B cell (primary cell): ENCODE results near the gene FARP1. TPM values are rescaled to one million over a fixed set of nuclear protein-coding genes. Genes with fewer than 3 reads are reported as not detected.

ENCODE experiments used
- ATAC-seq: fragments of 200-7000 bp; cut with Tn5 transposase; one replicate; pipeline ENCODE4 v1.10.0; 2021; ENCODE audit warnings: low read depth, mild to moderate bottlenecking, moderate number of reproducible peaks, moderate library complexity
- CTCF ChIA-PET: fragments of 350-600 bp; sonication (Branson Sonifier 250); formaldehyde crosslinking; loops from one replicate; lab custom pipeline; 2021; ENCODE audit warnings: antibody characterized with exemption, inconsistent platforms; lab: Charles Lee
- POLR2A ChIA-PET: fragments of 350-600 bp; sonication (Branson Sonifier 250); formaldehyde crosslinking; loops from one replicate; lab custom pipeline; 2021; ENCODE audit warnings: antibody characterized with exemption; lab: Charles Lee
- DNase-seq: peaks from one replicate; pipeline ENCODE4 v3.0.0; 2013
- H2AFZ ChIP-seq: 2 replicates; pipeline ENCODE4 v1.6.1; 2012; ENCODE audit warnings: mild to moderate bottlenecking, low read depth, low read length; ENCODE audit not compliant: insufficient read depth, poor library complexity, severe bottlenecking
- H3K27ac ChIP-seq, 2 donors: 1 replicate in 1 of 2; 2 replicates in 1 of 2; pipeline ENCODE4 v1.5.1; 2012 to 2013; ENCODE audit warnings: low read length in 2 of 2, mild to moderate bottlenecking in 2 of 2, moderate library complexity in 1 of 2
- H3K27me3 ChIP-seq, 4 experiments: fragments of 200-600 bp in 1 of 4; sonication (generic) in 1 of 4; replicated peaks in 1 of 4; 1 replicate in 2 of 4; 2 replicates in 2 of 4; pipeline versions ENCODE4 v1.6.1 to v1.7.0; 2013 to 2016; ENCODE audit warnings: low read length in 3 of 4, mild to moderate bottlenecking in 2 of 4, mixed read lengths in 1 of 4, moderate library complexity in 1 of 4; ENCODE audit not compliant: insufficient read depth in 4 of 4, control insufficient read depth in 3 of 4; ENCODE audit errors: control extremely low read depth in 1 of 4
- H3K36me3 ChIP-seq, 2 experiments: replicated peaks in 1 of 2; 1 replicate in 1 of 2; 2 replicates in 1 of 2; pipeline versions ENCODE4 v1.6.1 to v1.7.1; 2013; ENCODE audit warnings: low read length in 1 of 2; ENCODE audit not compliant: insufficient read depth in 2 of 2, control insufficient read depth in 1 of 2; ENCODE audit errors: control extremely low read depth in 1 of 2, extremely low read depth in 1 of 2
- H3K4me1 ChIP-seq, 2 donors: fragments of 200-600 bp in 1 of 2; sonication (generic) in 1 of 2; 1 replicate in 1 of 2; 2 replicates in 1 of 2; pipeline versions ENCODE4 v1.5.1 to v1.6.1; 2013 to 2017; ENCODE audit warnings: low read length in 2 of 2; ENCODE audit not compliant: control insufficient read depth in 2 of 2, insufficient read depth in 2 of 2
- H3K4me2 ChIP-seq: replicated peaks from 2 replicates; pipeline ENCODE3; 2012; ENCODE audit warnings: mild to moderate bottlenecking, low read depth, low read length; ENCODE audit not compliant: poor library complexity, severe bottlenecking
- H3K4me3 ChIP-seq, 5 experiments: fragments of 200-600 bp in 1 of 5; sonication (generic) in 1 of 5; 1 replicate in 3 of 5; 2 replicates in 2 of 5; pipeline versions ENCODE4 v1.5.1 to v1.7.0; 2011 to 2016; ENCODE audit warnings: low read length in 4 of 5, mild to moderate bottlenecking in 4 of 5, low read depth in 2 of 5, control low read depth in 1 of 5, moderate library complexity in 1 of 5; ENCODE audit not compliant: insufficient read depth in 1 of 5; ENCODE audit errors: control extremely low read depth in 1 of 5, extremely low read depth in 1 of 5
- H3K79me2 ChIP-seq: fragments of 200-600 bp; sonication (generic); one replicate; pipeline ENCODE4 v1.6.0; 2016; ENCODE audit warnings: low read length; ENCODE audit not compliant: control insufficient read depth, insufficient read depth
- H3K9ac ChIP-seq: fragments of 200-600 bp; sonication (generic); 2 replicates; pipeline ENCODE4 v1.6.1; 2017; ENCODE audit warnings: mild to moderate bottlenecking, low read length, moderate library complexity
- H3K9me3 ChIP-seq, 3 donors: one replicate each; pipeline versions ENCODE4 v1.6.1 to v1.7.1; 2013; ENCODE audit warnings: low read length in 2 of 3; ENCODE audit not compliant: control insufficient read depth in 2 of 3, insufficient read depth in 1 of 3; ENCODE audit errors: control extremely low read depth in 1 of 3
- H4K20me1 ChIP-seq: 2 replicates; pipeline ENCODE4 v1.6.0; 2012; ENCODE audit warnings: mild to moderate bottlenecking, low read length; ENCODE audit not compliant: insufficient read depth, control insufficient read depth, poor library complexity, severe bottlenecking
- H3K27ac Mint-ChIP-seq: one replicate; pipeline ENCODE4 v1.8.0; 2021; ENCODE audit warnings: mixed read lengths
- H3K27me3 Mint-ChIP-seq: one replicate; pipeline ENCODE4 v1.8.0; 2021; ENCODE audit warnings: mixed read lengths
- H3K4me1 Mint-ChIP-seq: one replicate; pipeline ENCODE4 v1.8.0; 2021; ENCODE audit warnings: mixed read lengths
- H3K4me3 Mint-ChIP-seq: one replicate; pipeline ENCODE4 v1.8.0; 2021; ENCODE audit warnings: mixed read lengths
- H3K9me3 Mint-ChIP-seq: one replicate; pipeline ENCODE4 v1.8.0; 2022; ENCODE audit warnings: mixed read lengths; ENCODE audit not compliant: insufficient read depth
- CTCF ChIP-seq: fragments of 200-600 bp; IDR thresholded peaks from one replicate; pipeline ENCODE4 v1.8.0; 2022; ENCODE audit warnings: antibody characterized with exemption, mild to moderate bottlenecking
- EZH2 ChIP-seq: IDR thresholded peaks from 2 replicates; pipeline ENCODE4 v1.6.1; 2012; ENCODE audit warnings: borderline replicate concordance, low read depth, mild to moderate bottlenecking, moderate library complexity, low read length; ENCODE audit not compliant: insufficient read depth, poor library complexity, severe bottlenecking
- WGBS: methylation state at CpG from one replicate; pipeline ENCODE4 v1.1.5; 2013; ENCODE audit warnings: missing lambda C conversion rate; ENCODE audit not compliant: insufficient coverage; 5-methylcytosine and 5-hydroxymethylcytosine counted together
- intact Hi-C: fragments of 100-400 bp; cut with micrococcal nuclease; formaldehyde crosslinking; loops from one replicate; pipeline ENCODE4 v1.10.0; 2022
- polyA plus RNA-seq: library from polyadenylated mRNA; depleted of rRNA; stranded (reverse); fragments of >200 nt; gene quantifications from 2 replicates; pipeline ENCODE4 v1.2.3, GENCODE V29; 2012
- total RNA-seq, 2 donors: library from RNA; stranded (reverse); fragments of 120-200 nt in 1 of 2; gene quantifications; 1 replicate in 1 of 2; 2 replicates in 1 of 2; pipeline versions ENCODE4 v1.2.3 to v1.2.4, GENCODE V29; 2013 to 2022

FARP1 gene
- total and polyA plus RNA-seq, 2 donors (not counting 1 experiment from before 2014, with no cell fraction given), result 0.15 to 1.5 TPM

- Mint-ChIP-seq H3K4me1 (peaks cover 6% of the 10 kb centered on the region), H3K27ac (no peak overlapping the region), H3K27me3 (peaks cover 36% of the 10 kb centered on the region), H3K4me3 (no peak overlapping the region), H3K9me3 (no peaks in the 10 kb centered on the region)
- ATAC-seq (no peak), DNase-seq (no peak)
- H3K9ac ChIP-seq, result no peak overlapping the region
- H3K4me1 ChIP-seq, result peaks cover 2 to 4% of the 10 kb centered on the region in 2 donors
- H3K4me2 ChIP-seq, result no peak overlapping the region
- TF ChIP-seq EZH2 (no peak), CTCF (no peak)
- H4K20me1 ChIP-seq, result no peaks in the 10 kb centered on the region
- H3K36me3 ChIP-seq, result no peaks in the 10 kb centered on the region
- H3K27me3 ChIP-seq, result peaks cover 0 to 7% (median 2%) of the 10 kb centered on the region in 4 experiments
- no peak overlapping the region for H2AFZ ChIP-seq
- CTCF ChIA-PET, result no interaction called here
- intact Hi-C loops, result no loop called here
- no peak overlapping the region for H3K4me3 ChIP-seq
- WGBS, result no CpG with 5 or more reads among the region's 1 CpG
- H3K27ac ChIP-seq, result no peak overlapping the region
- no peaks in the 10 kb centered on the region for H3K9me3 ChIP-seq
- no peaks in the 10 kb centered on the region for H3K79me2 ChIP-seq
- POLR2A ChIA-PET, result no interaction called here
These were observed 8.0 kb upstream of the FARP1 start for GRCh38 chr13:98134901-98135300.

GRCh38 chr13:98141091-98141490 is 1.8 kb upstream of the FARP1 start:
- H3K27me3 Mint-ChIP-seq, result peaks cover 54% of the 10 kb centered on the region
- ChIA-PET POLR2A (no interaction called here), CTCF (no interaction called here)
- H3K79me2 ChIP-seq, result no peaks in the 10 kb centered on the region
- H3K27ac ChIP-seq, result no peak overlapping the region
- H3K4me3 Mint-ChIP-seq, result peak overlapping the region; percentile 76
- DNase-seq, result no peak
- TF ChIP-seq CTCF (no peak), EZH2 (no peak)
- intact Hi-C loops, result no loop called here
- no peaks in the 10 kb centered on the region for H3K9me3 Mint-ChIP-seq
- peaks cover 0 to 30% (median 15%) of the 10 kb centered on the region in 4 experiments for H3K27me3 ChIP-seq
- WGBS, result 84% methylated on average over 2 of the region's 7 CpGs
- H4K20me1 ChIP-seq, result no peaks in the 10 kb centered on the region
- H3K9me3 ChIP-seq, result peaks cover 0 to 10% (median 0%) of the 10 kb centered on the region in 3 donors
- no peak overlapping the region for H2AFZ ChIP-seq
- peaks cover 7 to 17% of the 10 kb centered on the region in 2 donors for H3K4me1 ChIP-seq
- H3K27ac Mint-ChIP-seq, result no peak overlapping the region
- H3K9ac ChIP-seq, result no peak overlapping the region
- H3K36me3 ChIP-seq, result no peaks in the 10 kb centered on the region
- peaks cover 8% of the 10 kb centered on the region for H3K4me1 Mint-ChIP-seq
- ATAC-seq, result no peak
- no peak overlapping the region for H3K4me2 ChIP-seq
- no peak overlapping the region for H3K4me3 ChIP-seq
